CD4-positive, alpha-beta T cell treated with Interleukin-6 at 100 ng/mL for 8 hours (primary cell): ENCODE results near the gene CNBP.

Source experiments
- DNase-seq: peaks from one replicate; pipeline ENCODE4 v3.0.0-alpha.2; 2020; ENCODE audit warnings: mixed read lengths, low spot score

CNBP gene

GRCh38 chr3:129131465-129132088 lies 52.1 kb downstream of the CNBP start:
- no peak for DNase-seq

GRCh38 chr3:129130291-129130813 lies 53.3 kb downstream of the CNBP start:
- DNase-seq, result no peak

GRCh38 chr3:129128357-129129155 lies 55.1 kb downstream of the CNBP start:
- no peak for DNase-seq

DNA sequence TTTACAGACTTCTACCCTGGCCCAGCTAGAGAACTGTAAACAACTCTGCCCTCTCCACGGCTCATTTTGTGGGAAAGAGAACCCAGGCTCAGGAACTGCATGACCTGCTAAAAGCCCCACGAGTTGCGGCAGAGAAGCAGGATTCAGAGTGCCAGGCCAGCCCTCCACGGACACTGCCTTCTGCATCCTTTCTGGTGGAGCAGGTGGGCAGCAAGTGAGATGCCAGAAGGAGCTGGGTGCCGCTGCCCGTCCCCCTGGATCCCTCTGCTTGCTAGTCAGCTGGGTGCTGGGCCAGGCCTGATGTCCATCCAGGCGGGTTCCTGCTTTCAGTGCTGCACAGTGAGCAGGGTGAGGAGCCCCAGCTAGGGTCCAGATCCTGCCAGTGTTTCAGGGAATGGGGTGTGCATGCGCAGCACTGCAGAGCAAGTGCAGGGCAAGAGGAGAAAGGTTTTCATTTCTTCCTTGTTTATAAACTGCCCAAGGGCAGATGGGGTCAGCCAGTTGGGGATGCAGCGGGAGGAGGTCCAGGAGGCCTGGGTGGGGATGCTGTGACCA lies 56.9 kb downstream of the CNBP start:
- no peak for DNase-seq

DNA sequence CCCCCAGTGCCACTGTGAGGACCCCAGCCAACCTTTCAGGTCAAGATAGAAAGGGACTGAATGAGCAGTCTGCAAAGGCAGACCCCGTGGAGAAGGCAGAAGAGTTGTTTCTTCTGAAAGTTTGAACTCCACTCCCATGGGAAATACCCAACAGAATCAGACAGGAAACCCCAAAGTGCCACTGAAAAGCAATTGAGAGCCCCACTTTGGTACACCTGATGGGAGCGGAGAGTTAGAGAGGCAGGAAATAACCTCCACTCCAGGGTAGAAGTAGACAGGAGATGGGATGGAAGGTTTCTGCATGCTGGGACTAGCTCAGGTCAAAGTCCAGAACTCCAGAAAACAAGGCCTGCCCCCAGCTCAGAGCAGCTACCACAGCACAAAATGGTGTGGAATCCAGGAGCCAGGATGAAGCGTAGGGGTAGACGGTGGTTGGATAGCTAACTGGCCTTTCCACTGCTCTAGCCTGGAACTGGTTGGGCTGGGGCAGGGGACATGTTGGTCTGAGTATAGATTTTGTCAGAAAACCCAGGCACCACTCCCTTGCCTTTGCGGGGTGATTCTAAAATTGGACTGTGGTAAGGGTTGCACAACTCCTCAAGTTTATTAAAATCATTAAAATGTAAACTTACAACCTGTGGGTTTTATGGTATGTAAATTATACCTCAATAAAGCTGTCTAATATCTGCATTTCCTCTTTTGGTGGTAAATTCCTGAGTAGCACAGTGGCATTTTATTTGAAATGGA lies 60.2 kb downstream of the CNBP start:
- no peak for DNase-seq

DNA sequence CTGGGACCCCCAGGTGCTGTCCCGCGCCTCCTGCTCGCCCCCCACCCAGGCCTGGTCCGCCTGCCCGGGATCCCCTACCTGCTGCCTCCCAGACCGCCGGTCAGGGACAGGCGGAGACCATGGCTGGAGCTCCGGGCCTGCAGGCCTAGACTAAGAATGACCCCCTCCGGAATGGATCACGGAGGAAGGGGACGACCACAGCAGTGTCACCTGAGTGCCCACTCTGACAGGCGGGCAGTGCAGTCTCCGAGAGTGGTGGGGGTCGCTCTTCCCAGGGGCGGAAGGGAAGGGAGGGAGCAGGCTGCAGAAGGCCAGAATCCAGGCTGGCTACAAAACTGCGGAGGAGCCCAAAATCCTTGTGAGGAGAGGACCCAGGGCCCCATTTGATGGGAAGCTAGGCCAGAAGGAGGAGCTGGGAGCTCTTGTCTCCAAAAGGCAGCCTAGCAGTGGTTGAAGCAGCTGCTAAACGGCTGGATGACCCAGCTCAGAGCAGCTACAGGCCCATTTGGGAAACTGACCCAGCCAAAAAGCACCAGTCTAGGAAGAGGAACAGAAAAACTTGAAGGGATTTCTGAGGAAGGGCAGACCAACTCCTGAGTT lies 61.2 kb downstream of the CNBP start:
- no peak for DNase-seq

DNA sequence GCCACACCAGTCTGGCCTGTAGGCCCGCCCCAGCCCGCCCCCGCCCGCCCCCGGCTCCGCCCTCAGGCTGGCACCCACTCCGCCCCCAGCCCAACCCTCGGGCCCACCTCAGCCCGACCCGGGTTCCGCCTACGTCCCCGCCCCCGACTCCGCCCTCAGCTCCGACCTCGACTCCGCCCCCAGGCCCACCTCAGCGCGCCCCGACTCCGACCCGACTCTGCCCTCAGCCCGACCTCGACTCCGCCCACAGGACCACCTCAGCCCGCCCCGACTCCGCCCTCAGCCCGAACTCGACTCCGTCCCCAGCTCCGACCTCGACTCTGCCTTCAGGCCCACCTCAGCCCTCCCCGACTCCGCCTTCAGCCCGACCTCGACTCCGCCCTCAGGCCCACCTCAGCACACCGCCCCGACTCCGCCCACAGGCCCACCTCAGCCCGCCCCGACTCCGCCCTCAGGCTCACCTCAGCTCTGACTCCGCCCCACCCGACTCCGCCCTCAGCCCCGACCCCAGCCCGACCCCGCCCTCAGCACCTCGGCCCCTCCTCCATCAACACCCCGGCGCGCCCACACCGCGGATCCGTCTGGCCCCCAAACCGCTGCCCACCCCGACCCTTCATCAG lies 61.8 kb downstream of the CNBP start, which contains the start of gene RAB43:
RAB43 (minus strand) TSS at position 13 of the 620 bp plus-strand sequence. CDS start 315 bp downstream, outside the sequence.
- DNase-seq, result peak; percentile 85

- DNase-seq, result peak; percentile 15
Observed at GRCh38 chr3:129121016-129121791, 62.5 kb downstream of the CNBP start.

DNA sequence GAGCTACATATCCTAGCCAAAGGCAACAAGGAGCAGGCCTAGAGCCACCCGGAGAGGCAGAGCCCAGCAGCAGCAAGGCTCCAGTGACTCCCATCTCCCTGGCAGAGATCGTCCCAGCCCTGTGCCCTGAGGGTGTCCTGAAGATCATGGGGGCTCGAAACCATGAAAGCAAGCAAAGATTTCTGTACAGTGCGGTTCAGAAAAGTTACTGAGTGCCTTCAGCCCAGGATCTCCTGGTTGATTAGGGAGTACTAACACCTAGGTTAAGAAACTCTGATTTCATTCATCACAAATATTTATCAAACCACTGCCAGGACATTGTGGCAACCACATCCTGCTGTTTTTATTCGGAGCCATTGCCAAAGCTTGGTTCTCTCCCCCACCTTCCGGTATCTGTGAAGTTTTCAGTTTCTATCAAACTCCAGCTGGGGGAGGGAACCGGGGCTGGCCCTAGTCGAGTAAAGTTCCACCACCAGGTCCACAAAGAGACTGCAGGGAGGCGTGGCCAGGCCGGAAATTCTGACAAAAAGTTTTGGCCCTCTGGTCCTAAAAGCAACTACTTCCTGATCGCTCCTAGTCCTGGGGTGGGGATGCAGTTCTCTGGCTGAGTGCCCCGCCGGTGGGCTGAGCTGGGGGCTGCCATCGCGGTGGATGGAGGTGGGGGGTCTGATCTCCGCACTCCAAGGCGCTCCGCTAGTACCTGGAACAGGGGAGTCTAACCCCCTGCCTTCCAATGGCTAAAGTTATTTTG lies 63.3 kb downstream of the CNBP start:
- DNase-seq, result peak; percentile 95

- DNase-seq, result no peak
Observed at GRCh38 chr3:129119365-129120100, 64.2 kb downstream of the CNBP start.

DNA sequence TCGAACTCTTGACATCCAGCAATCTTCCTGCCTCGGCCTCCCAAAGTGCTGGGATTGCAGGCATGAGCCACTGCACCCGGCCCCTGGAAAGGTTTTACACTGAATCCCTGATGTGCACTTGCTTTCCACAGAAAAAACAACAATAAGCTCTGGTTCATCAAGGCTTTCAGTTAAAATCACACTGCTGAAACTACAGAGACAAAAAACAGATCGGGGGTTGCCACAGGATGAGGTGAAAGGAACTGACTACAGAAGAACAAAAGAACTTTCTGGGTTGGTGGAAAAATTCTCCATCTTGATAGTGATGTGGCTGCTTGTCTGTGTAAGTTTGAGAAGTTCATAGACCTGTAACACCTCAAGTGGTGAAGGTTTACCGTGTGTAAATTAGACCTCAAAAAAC lies 65.0 kb downstream of the CNBP start:
- DNase-seq, result peak; percentile 84
